NOMO-1 treated with dmso at 0.1 percent for 144 hours (cell line): Measurements from ENCODE around the gene RGS19.
A peak's percentile ranks its signal among the peaks of the same experiment; 100 is the strongest.

ENCODE experiments used
- DNase-seq: peaks from one replicate; lab custom pipeline; 2025; ENCODE audit not compliant: unreplicated experiment; lab: John Stamatoyannopoulos, UW

The RGS19 gene

GRCh38 chr20:64050261-64051032 is 28.9 kb downstream of the RGS19 start:
- DNase-seq = no peak

- DNase-seq = no peak
Observed at GRCh38 chr20:64049878-64050260, 29.4 kb downstream of the RGS19 start.

- DNase-seq = no peak
Observed at GRCh38 chr20:64049060-64049877, 30.0 kb downstream of the RGS19 start, which contains the start of gene SOX18. Gene SOX18 (minus strand): TSS chr20:64049639. CDS start chr20:64049516, 123 bp downstream.

- no peak for DNase-seq
Observed at GRCh38 chr20:64048402-64049044, 30.8 kb downstream of the RGS19 start.

- DNase-seq = no peak
Observed at GRCh38 chr20:64047968-64048401, 31.3 kb downstream of the RGS19 start.

GRCh38 chr20:64047046-64047389 is 32.3 kb downstream of the RGS19 start:
- DNase-seq = no peak

GRCh38 chr20:64045346-64046011 is 33.8 kb downstream of the RGS19 start:
- no peak for DNase-seq

- no peak for DNase-seq
Observed at GRCh38 chr20:64044484-64045247, 34.7 kb downstream of the RGS19 start.

- no peak for DNase-seq
Observed at GRCh38 chr20:64043768-64044167, 35.5 kb downstream of the RGS19 start.

GRCh38 chr20:64042054-64042781 is 37.1 kb downstream of the RGS19 start:
- DNase-seq = no peak

- no peak for DNase-seq
Observed at GRCh38 chr20:64041781-64042053, 37.6 kb downstream of the RGS19 start.

- DNase-seq = no peak
Observed at GRCh38 chr20:64041040-64041780, 38.1 kb downstream of the RGS19 start.

- no peak for DNase-seq
Observed at GRCh38 chr20:64040231-64041039, 38.9 kb downstream of the RGS19 start.

- no peak for DNase-seq
Observed at GRCh38 chr20:64039293-64040160, 39.8 kb downstream of the RGS19 start.

- DNase-seq = peak; percentile 61
Observed at GRCh38 chr20:64038565-64039292, 40.6 kb downstream of the RGS19 start.

GRCh38 chr20:64038224-64038564 is 41.1 kb downstream of the RGS19 start:
- no peak for DNase-seq
